Transverse colon (tissue), 4 donors: ENCODE results near the gene HUNK.

Experiments
- EP300 ChIP-seq: sonication (generic); formaldehyde crosslinking; IDR thresholded peaks from one replicate; pipeline ENCODE4 v1.6.1; 2017; ENCODE audit warnings: antibody characterized with exemption, low read depth
- POLR2A ChIP-seq: fragments of 450-650 bp; IDR thresholded peaks from one replicate; pipeline ENCODE4 v1.6.1; 2016; ENCODE audit warnings: antibody characterized with exemption, mild to moderate bottlenecking, moderate library complexity
- POLR2AphosphoS5 ChIP-seq, 3 donors: sonication (generic); formaldehyde crosslinking; IDR thresholded peaks; one replicate each; pipeline ENCODE4 v1.6.1; 2016; ENCODE audit warnings: antibody characterized with exemption in 3 of 3
- TF ChIP-seq, protein P1 (sequence below), 5 experiments: fragments of 200-600 bp in 3 of 5; fragments of 450-650 bp in 2 of 5; sonication (generic) in 3 of 5; IDR thresholded peaks; 1 replicate in 2 of 5; 2 replicates in 3 of 5; pipeline ENCODE4 v1.5.1; 2016 to 2017; ENCODE audit warnings: antibody characterized with exemption in 5 of 5, inconsistent platforms in 3 of 5, mild to moderate bottlenecking in 2 of 5, moderate library complexity in 1 of 5

- no peak for TF ChIP-seq POLR2A
- TF ChIP-seq, protein P1, sequence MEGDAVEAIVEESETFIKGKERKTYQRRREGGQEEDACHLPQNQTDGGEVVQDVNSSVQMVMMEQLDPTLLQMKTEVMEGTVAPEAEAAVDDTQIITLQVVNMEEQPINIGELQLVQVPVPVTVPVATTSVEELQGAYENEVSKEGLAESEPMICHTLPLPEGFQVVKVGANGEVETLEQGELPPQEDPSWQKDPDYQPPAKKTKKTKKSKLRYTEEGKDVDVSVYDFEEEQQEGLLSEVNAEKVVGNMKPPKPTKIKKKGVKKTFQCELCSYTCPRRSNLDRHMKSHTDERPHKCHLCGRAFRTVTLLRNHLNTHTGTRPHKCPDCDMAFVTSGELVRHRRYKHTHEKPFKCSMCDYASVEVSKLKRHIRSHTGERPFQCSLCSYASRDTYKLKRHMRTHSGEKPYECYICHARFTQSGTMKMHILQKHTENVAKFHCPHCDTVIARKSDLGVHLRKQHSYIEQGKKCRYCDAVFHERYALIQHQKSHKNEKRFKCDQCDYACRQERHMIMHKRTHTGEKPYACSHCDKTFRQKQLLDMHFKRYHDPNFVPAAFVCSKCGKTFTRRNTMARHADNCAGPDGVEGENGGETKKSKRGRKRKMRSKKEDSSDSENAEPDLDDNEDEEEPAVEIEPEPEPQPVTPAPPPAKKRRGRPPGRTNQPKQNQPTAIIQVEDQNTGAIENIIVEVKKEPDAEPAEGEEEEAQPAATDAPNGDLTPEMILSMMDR (IDR thresholded peaks at IDR 0.05) = no peak
- no peak for TF ChIP-seq EP300
- no peak for TF ChIP-seq POLR2AphosphoS5 (IDR thresholded peaks at IDR 0.05)
Observed at GRCh38 chr21:31872072-31872451, 758 bp upstream of the HUNK start.
